PFSK-1 (cell line): Measurements from ENCODE around the gene FBXO42.

Experiments used
- FOXP2 ChIP-seq: optimal IDR thresholded peaks from 2 replicates; pipeline ENCODE3; 2011; ENCODE audit warnings: borderline replicate concordance, control low read depth, inconsistent platforms; ENCODE audit not compliant: insufficient read depth; ENCODE audit errors: extremely low read length, extremely low read depth
- POLR2AphosphoS5 ChIP-seq: IDR thresholded peaks from 2 replicates; pipeline ENCODE4 v1.6.1; 2012; ENCODE audit warnings: low read depth, mild to moderate bottlenecking, control low read depth, low read length, moderate library complexity
- REST ChIP-seq, 2 experiments: IDR thresholded peaks; 2 replicates each; pipeline versions ENCODE4 v1.6.1 to v1.8.0; 2011 to 2012; ENCODE audit warnings: low read depth in 2 of 2, low read length in 2 of 2, control low read depth in 1 of 2, inconsistent platforms in 1 of 2, mild to moderate bottlenecking in 1 of 2, moderate library complexity in 1 of 2; ENCODE audit not compliant: insufficient read depth in 1 of 2
- SIN3A ChIP-seq: IDR thresholded peaks from 2 replicates; pipeline ENCODE4 v1.6.1; 2012; ENCODE audit warnings: mild to moderate bottlenecking, low read length, moderate library complexity, borderline replicate concordance; ENCODE audit not compliant: insufficient read depth
- TAF1 ChIP-seq: IDR thresholded peaks from 2 replicates; pipeline ENCODE4 v1.6.1; 2012; ENCODE audit warnings: low read length, control low read depth, borderline replicate concordance; ENCODE audit not compliant: insufficient read depth

- no peak for TF ChIP-seq POLR2AphosphoS5
- TF ChIP-seq REST (IDR thresholded peaks at IDR 0.05; ENCODE audit: insufficient read depth in 1 of 2, low read depth in 2 of 2, low read length in 2 of 2), result no peak
- TF ChIP-seq TAF1, result no peak
- no peak for TF ChIP-seq SIN3A
- no peak for TF ChIP-seq FOXP2
Measured at GRCh38 chr1:16256478-16256877, 95.8 kb downstream of the FBXO42 start.
